HepG2 (cell line): ENCODE measurements around the gene SLC11A1. TPM values are rescaled to one million over a fixed set of nuclear protein-coding genes. Genes with fewer than 3 reads are reported as not detected.

Experiments used
- KIAA2018 ChIP-seq: sonication (generic); formaldehyde crosslinking; IDR thresholded peaks from 2 replicates; pipeline ENCODE4 v1.5.0; 2020; ENCODE audit warnings: mild to moderate bottlenecking, missing genetic modification reagents, borderline replicate concordance
- MEIS2 ChIP-seq: sonication (generic); formaldehyde crosslinking; IDR thresholded peaks from 2 replicates; pipeline ENCODE4 v1.9.0; 2021; ENCODE audit warnings: mild to moderate bottlenecking, missing genetic modification reagents
- ZBTB38 ChIP-seq: sonication (generic); formaldehyde crosslinking; IDR thresholded peaks from 2 replicates; pipeline ENCODE4 v1.5.1; 2020; ENCODE audit warnings: mild to moderate bottlenecking, missing genetic modification reagents
- ZNF225 ChIP-seq: sonication (generic); formaldehyde crosslinking; IDR thresholded peaks from 2 replicates; pipeline ENCODE4 v1.4.0; 2020; ENCODE audit warnings: mild to moderate bottlenecking, missing genetic modification reagents
- ZNF318 ChIP-seq: sonication (generic); formaldehyde crosslinking; IDR thresholded peaks from 2 replicates; pipeline ENCODE4 v1.4.0; 2020; ENCODE audit warnings: mild to moderate bottlenecking, missing genetic modification reagents
- ZNF558 ChIP-seq: sonication (generic); formaldehyde crosslinking; IDR thresholded peaks from 2 replicates; pipeline ENCODE4 v1.9.0; 2022; ENCODE audit warnings: mild to moderate bottlenecking, missing genetic modification reagents, borderline replicate concordance
- ZNF776 ChIP-seq: sonication (generic); formaldehyde crosslinking; IDR thresholded peaks from 2 replicates; pipeline ENCODE4 v1.4.0; 2020; ENCODE audit warnings: mild to moderate bottlenecking, missing genetic modification reagents
- polyA plus RNA-seq, 8 experiments: library from polyadenylated mRNA; depleted of rRNA in 3 of 8; stranded (reverse) in 7 of 8; unstranded in 1 of 8; fragments of >200 nt; fragmentation: Illumina TruSeq in 4 of 8; extraction: Trizol in 4 of 8; gene quantifications; 2 replicates each; pipeline versions ENCODE4 v1.2.1 to v1.2.3, GENCODE V29; 2011 to 2016; ENCODE audit warnings: low read depth in 4 of 8, missing spikeins in 1 of 8, mixed read lengths in 1 of 8; ENCODE audit not compliant: insufficient read depth in 1 of 8
- total RNA-seq, 5 experiments: library from RNA; depleted of rRNA; stranded (reverse); fragments of >200 nt; fragmentation: Illumina TruSeq; extraction: Trizol; gene quantifications; 2 replicates each; pipeline ENCODE4 v1.2.3, GENCODE V29; 2016; ENCODE audit warnings: low read depth in 1 of 5
- TF ChIP-seq, protein P1 (sequence below): sonication (generic); formaldehyde crosslinking; IDR thresholded peaks from 2 replicates; pipeline ENCODE4; 2020; ENCODE audit warnings: missing genetic modification reagents, mild to moderate bottlenecking, borderline replicate concordance

The SLC11A1 gene
- total and polyA plus RNA-seq, 2 of the 13 experiments (the other 11 are each of a cell fraction or from before 2014, with no cell fraction given) = 0.33 to 2.3 TPM

DNA sequence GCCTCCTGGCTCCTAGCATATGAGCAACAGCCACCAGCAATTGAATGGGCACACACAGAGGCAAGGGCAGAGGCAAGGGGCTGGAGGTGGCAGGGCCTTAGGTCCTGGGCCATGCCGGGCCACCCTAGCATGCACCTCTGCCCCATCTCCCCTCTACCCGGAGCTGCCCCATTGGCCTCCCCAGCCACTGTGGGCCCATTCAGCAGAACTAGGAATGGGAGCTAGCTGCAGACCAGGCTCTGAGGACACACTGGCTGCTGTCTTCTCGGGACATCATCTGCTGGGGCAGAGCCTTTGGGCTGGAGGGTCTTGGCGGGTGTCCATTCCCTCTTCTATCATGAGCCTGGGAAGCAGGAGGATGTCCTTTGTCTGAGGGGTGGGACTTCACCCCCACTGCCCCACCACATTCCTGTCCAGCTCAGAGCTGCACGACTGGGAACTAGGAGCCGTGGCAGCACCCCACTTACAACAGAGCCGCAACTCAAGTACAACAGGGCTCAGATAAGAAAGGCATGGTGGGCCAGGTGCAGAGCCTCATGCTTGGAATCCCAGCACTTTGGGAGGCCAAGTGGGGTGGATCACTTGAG, 37.6 kb downstream of the SLC11A1 start (continued):
- TF ChIP-seq ZNF318 (peak; percentile 50; the same call in 1 of the 2 replicates), ZBTB38 (CRISPR knock-in tag) (peak; percentile 51; the same call in 1 of the 2 replicates), ZNF558 (CRISPR knock-in tag) (no peak), MEIS2 (CRISPR knock-in tag) (0 out of 2 replicates have a peak, but pooled peaks have one; percentile 10), KIAA2018 (CRISPR knock-in tag) (0 out of 2 replicates have a peak, but pooled peaks have one; percentile 25), ZNF225 (CRISPR knock-in tag) (0 out of 2 replicates have a peak, but pooled peaks have one; percentile 32), ZNF776 (CRISPR knock-in tag) (no peak)
- TF ChIP-seq, protein P1, sequence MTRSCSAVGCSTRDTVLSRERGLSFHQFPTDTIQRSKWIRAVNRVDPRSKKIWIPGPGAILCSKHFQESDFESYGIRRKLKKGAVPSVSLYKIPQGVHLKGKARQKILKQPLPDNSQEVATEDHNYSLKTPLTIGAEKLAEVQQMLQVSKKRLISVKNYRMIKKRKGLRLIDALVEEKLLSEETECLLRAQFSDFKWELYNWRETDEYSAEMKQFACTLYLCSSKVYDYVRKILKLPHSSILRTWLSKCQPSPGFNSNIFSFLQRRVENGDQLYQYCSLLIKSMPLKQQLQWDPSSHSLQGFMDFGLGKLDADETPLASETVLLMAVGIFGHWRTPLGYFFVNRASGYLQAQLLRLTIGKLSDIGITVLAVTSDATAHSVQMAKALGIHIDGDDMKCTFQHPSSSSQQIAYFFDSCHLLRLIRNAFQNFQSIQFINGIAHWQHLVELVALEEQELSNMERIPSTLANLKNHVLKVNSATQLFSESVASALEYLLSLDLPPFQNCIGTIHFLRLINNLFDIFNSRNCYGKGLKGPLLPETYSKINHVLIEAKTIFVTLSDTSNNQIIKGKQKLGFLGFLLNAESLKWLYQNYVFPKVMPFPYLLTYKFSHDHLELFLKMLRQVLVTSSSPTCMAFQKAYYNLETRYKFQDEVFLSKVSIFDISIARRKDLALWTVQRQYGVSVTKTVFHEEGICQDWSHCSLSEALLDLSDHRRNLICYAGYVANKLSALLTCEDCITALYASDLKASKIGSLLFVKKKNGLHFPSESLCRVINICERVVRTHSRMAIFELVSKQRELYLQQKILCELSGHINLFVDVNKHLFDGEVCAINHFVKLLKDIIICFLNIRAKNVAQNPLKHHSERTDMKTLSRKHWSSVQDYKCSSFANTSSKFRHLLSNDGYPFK (CRISPR knock-in tag) = 0 out of 2 replicates have a peak, but pooled peaks have one; percentile 44
